Ramos (cell line): ENCODE results near the gene SLC41A2.
"Not testable (repeated sequence)": the region's sequence is repeated elsewhere in the genome, so short reads cannot be mapped to it uniquely, and the experiment has no call there.

ENCODE experiments used
- in situ Hi-C: fragments of 300-500 bp; cut with MboI; formaldehyde crosslinking; loops from one replicate; pipeline ENCODE4 v1.14.3; 2022; ENCODE audit warnings: low sequenced_read_pairs; ENCODE audit not compliant: unreplicated experiment

Gene SLC41A2

DNA sequence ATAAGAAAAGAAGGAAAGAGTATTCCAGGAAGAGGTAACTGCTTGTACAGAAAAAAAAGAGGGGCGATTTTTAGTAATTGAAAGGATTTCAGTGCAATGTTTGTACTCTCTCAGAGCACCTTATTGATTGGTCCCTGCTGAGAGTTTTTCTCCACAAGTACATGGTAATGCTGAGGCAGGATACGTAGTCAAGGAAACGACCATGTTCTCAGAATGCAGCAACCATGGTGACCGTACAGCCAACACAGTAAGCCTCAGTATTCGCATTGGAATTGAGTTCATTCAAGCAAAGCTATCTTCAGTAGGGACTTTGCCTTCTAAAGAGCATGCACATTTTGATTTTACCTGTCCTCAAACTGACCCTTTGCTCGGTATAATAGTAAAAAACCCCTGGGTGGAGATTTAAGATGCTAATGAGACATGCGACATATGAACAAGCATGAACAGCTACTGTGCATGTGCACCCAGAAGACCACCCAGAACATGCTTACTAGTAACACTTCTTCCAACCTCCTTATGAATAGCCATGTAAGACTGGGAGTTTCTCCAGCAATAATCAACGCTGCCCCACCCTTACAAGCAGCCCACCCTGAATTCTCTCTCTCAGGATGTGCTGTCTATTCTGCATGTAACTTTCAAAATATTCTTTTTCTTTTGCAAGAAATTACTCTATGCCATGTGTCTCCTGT lies 6.2 kb upstream of the SLC41A2 start:
- in situ Hi-C loops: no loop called here

DNA sequence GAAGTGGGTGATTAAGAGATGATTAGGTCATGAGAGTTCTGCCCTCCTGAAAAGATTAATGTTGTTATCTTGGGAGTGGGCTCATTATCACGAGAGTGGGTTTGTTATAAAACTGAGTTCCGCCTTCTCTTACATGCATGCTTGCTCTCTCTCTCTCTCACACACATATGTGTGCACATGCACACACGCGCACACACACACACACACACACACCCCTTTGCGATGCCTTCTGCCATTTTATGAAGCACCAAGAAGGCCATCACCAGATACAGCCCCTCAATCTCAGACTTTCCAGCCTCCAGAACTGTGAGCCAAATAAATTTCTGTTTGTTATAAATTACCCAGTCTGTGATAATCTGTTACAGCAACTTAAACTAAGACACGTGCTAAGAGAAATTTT lies 5.7 kb upstream of the SLC41A2 start:
- in situ Hi-C loops: no loop called here

DNA sequence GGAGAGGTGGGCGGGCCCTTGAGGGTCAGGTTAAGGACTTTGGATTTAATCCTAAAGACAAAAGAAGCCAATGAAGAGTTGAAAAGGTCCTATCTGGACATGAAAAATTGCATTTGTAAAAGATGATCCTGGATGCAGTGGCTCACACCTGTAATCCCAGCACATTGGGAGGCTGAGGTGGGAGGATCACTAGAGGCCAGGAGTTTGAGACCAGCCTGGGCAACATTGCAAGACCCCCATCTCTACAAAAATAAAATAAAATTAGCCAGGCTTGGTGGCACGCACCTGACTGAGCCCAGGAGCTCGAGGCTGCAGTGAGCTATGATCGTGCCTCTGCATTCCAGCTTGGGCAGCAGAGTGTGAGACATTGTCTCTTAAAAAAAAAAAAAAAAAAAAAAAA lies 2.4 kb upstream of the SLC41A2 start:
- in situ Hi-C loops: no loop called here

DNA sequence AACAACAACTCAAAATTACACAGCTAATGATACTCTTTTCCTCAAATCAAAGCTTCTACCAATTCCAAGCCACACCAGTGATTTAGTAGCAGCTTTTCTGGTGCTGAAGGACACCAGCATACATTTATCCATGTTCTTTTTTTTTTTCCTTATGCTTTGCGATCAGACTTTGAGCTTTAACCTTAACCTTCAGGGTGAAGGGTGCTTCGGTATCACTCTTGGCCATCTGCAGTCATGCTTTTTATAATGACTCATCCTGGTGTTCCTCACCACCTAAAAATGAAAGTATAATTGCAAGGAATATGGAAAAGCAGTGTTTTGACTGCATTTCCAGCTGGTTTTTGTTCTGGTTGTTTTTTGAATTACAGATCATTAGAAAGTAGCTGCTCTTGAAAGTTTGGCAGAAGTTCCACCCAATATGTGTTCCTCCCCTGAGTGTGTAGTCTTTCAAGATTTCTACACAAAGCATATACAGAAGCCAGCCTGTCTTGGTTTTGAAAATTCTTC lies 1.3 kb upstream of the SLC41A2 start:
- in situ Hi-C loops: no loop called here

DNA sequence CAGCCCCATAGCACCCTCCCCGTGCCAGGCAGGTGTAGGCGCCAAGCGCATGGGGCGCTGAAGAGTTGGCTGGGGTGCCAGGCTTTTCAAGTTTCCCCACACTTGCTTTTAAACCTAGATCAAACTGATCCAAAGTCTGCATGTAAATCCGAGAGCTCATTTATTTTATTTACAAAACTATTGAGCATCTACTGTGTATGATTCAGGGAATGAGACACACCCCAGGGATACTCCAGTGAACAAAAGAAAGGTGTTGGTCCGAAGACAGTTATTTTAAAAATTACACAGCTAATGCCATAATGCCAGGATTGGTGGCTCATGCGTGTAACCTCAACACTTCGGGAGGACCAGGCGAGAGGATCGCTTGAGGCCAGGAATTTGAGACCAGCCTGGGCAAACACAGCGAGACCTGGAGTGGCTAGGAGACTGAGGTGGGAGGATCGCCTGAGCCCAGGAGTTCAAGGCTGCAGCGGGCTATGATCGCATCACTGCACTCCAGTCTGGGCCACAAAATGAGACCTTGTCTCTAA lies 780 bp upstream of the SLC41A2 start:
- in situ Hi-C loops: no loop called here

DNA sequence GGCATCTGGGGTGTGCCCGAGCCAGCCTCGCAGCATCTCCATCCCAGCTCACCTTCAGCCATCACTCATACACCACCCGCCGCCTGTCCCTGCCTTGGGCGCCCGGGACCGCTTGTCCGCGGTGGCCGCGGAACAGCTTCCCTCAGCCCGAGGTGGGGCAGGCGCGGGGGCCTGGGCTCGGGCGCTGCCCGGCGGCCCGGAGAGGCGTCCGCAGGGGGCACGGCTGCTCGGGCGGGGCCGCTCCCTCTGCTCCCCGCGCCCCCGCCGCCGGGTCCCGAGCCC lies 430 bp downstream of the SLC41A2 start:
- in situ Hi-C loops: no loop called here

DNA sequence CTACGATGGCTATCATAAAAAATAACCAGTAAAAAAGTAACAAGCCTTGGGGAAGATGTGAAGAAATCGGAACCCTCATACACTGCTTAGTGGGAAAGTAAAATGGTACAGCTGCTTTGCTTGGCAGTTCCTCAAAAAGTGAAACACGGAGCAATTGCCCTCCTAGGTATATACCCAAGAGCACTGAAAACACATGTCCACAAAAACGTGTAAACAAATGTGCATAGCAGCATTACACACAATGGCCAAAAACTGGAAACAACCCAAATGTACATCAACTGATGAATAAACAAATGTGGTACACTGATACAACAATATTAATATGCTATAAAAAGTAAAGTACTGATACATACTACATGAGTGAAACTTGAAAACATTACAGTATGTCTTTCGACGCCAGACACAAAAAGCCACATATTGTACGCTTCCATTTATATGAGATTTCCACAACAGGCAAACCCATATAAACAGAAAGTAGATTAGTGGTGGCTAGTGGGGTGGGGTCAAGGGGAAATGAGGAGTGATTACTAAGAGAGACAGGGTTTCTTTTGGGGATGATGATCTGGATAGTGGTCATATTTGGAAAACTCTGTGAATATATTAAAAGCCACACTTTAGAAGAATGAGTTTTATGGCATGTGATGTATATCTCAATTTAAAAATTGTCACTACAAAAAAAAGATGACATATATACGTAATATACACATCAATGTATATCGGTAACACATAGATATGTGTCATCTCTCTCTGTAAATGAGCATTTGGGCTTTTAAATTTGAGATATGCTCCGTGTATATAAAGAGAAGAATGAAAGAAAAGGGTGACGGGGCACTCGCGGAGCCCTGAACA lies 996 bp downstream of the SLC41A2 start:
- in situ Hi-C loops: no loop called here

DNA sequence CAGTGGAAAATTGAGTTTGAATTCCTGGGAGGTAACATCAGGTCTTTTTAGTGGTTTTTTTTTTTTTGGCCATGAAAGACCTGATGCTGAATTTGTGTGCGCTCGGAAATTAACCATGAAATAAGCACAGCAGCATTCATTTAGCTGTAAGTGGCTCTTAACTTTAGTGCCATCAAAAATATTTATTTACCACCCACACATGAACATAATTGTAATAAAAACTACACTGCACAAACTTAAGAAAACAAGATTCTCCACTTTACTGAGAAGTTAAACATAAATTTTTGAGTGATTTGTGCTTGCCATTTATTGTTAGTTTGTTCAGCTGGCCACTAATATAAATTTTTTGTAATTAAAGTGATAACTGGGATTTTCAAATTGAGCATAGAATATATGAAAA lies 2.4 kb downstream of the SLC41A2 start:
- in situ Hi-C loops: no loop called here

DNA sequence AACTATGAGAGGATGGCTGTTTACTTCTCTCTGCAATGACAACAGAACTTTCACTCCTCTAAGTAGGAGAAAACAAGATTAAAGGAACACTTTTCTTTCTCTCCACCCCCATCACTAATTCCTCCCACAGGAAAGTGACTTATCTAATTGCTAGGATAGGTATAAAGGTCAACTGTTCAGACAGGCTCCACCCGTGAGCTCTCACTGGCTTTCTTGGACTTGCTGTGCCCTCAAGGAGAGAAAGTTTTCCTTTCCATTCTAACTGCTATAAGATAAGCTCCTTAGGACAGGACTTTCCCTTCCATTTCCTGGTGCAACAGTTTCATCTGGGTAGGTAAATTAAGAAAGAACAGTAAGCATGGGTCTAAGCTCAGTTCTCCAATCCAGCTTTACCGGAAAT lies 4.8 kb downstream of the SLC41A2 start:
- in situ Hi-C loops: no loop called here

DNA sequence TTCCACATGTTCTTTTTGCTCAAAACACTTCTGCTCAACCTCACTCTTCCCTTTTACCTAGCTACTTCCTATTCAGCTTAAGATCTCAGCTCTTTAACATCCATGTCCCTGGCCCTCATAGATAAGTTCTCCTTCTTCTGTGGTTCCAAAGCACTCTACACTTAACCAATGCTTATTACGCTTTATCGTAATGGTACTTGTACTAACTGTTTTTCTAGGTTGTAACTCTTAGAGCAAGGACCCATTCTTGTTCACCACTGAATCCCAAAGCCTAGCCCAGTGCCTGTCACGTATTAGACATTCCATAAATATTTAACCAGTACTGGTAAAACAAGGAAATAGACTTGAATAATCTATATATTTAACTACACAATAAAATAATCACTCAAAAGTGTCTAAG lies 5.3 kb downstream of the SLC41A2 start:
- in situ Hi-C loops: no loop called here

DNA sequence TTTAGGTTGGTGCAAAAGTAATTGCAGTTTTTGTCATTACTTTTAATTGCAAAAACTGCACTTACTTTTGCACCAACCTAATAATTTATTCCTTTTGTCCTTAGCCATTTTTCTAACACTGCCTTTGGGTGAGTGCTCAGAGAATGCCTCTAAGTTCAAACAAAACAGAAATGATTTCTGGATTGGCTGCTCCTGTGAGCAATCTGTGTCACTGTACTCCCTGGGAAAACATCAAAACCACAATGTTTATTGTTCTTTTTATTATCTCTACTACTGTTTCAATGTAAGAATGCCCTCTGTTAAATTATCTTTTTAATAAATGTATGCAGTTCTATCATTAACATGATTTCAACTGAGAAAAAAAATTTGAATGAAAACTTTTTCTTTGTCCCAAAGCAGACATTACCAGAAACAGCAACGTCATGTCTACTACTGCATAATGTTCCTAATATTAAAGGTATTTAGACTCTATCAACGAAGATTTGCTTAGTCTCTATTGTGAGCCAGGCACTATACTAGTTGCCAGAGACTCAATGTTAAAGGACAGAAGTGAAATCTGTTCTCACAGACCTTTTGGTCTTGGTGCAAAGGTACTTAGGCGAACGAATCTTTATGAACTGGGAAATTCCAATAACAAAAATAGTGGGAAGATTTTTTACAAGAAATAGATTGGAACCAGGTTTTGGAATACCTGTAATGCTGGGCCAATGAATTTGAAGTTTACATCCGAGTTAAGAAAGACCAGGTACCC lies 6.2 kb downstream of the SLC41A2 start:
- in situ Hi-C loops: no loop called here

DNA sequence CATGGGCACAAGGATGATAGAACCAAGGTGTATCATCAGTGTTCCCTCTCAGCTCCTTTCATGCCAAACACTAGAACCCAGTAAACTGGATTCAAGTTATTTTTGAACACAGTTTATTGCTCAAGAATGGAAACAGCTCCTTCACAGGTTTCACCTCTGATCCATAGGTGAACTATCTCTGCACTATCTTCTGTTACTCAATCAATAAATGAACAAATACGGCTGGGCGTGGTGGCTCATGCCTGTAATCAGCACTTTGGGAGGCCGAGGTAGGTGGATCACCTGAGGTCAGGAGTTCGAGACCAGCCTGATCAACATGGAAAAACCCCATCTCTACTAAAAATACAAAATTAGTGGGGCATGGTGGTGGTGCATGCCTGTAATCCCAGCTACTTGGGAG lies 9.4 kb downstream of the SLC41A2 start:
- in situ Hi-C loops: not testable (repeated sequence)

DNA sequence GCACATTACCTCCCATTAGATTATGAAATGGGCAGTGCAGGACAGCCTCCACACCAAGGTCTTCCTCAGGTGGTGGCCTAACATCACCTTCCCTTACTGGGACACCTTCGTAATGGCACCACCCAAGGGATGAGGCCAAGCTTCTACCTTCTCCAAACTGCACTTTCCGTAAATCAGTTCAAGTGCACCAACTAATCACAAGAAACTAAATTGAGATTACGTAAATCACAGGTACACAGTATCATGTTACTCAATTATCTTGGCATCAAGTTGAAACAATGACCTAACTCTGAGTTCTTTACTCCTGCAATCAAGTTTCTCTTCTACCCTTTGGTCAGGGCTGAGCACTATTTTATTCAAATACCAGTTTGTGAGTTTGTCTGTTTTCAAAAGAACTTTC lies 13.8 kb downstream of the SLC41A2 start:
- in situ Hi-C loops: no loop called here

DNA sequence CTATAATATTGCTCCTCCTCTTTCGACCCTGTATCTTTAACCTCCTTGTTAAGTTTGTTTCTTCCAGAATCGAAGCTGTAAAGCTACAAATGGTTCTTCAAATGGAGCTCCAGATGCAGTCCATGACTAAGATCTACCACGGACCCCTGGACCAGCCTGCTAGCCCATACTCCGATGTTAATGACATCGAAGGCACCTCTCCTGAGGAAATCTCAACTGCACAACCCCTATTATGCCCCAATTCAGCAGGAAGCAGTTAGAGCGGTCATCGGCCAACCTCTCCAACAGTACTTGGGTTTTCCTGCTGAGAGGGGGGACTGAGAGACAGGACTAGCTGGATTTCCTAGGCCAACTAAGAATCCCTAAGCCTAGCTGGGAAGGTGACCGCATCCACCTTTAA lies 14.7 kb downstream of the SLC41A2 start:
- in situ Hi-C loops: not testable (repeated sequence)

DNA sequence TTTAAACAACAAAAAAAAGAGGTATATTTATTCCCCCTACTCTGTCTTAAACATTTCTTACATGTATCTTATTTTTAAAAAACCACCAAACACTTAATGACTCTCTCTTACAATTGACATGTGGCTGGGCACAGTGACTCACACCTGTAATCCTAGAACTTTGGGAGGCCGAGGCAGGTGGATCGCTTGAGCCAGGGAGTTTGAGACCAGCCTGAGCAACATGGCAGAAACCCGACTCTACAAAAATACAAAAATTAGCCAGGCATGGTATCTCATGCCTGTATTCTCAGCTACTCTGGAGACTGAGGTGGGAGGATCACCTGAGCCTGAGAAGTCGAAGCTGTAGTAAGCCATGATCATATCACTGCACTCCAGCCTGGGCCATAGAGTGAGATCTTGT lies 16.0 kb downstream of the SLC41A2 start:
- in situ Hi-C loops: no loop called here

DNA sequence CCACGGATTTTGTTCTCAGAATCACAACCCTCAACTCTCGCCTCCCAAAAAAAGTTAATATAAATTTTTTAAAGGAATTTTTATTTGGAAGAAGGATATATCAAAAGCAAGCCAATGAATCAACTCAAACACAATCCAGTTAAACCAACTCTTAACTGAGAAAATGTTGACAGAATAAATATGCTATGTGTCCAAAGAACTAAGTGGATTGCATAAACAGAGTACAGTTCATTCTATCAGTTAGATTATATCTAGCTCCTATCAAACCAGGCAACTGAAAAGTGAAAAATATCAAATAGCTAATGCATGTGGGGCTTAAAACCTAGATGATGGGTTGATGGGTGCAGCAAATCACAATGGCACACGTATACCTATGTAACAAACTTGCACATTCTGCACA lies 16.6 kb downstream of the SLC41A2 start:
- in situ Hi-C loops: no loop called here

DNA sequence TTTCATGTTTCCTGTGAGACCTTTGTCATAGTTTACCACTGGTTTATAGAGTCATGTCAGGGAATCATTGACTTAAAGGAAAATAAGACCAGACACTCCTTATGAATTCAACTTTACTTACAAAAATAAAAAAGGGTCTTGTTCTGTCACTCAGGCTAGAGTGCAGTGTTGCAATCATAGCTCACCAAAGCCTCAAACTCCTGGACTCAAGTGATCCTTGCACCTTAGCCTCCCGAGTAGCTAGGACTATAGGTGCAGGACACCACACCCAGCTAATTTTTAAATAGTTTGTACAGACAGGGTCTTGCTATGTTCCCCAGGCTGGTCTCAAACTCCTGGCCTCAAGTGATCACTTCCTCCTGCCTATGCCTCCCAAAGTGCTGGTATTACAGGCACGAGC lies 19.0 kb downstream of the SLC41A2 start:
- in situ Hi-C loops: no loop called here

DNA sequence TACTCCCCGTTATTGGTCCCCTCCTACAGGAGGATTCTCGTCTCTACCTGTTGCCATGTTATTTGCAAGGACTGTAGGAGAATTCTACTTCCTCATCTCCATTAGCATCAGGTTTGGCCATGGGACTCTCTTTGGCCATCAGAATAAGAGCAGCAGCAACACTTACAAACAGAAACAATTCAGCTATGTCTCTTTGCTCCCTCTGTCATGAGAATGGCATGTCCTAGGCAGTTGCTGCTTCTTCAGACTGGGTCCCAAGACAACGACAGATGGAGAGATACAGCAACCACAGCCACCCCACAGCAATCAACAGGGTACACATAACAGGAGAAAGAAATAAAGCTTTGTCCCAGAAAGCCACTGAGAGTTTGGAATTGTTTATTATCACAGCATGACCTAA lies 19.7 kb downstream of the SLC41A2 start:
- in situ Hi-C loops: no loop called here

DNA sequence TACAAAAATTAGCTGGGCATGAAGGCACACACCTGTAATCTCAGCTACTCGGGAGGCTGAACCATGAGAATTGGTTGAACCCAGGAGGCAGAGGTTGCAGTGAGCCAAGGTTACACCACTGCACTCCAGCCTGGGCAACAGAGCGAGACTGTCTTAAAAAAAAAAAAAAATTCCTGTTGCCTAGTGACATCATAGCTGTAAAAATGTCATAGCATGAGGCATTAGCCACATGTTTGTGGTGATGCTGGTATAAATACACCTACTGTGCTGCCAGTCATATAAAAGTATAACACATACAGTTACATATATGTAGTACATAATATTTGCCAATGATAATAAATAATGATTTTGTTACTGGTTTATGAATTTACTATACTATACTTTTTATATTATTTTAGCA lies 22.2 kb downstream of the SLC41A2 start:
- in situ Hi-C loops: no loop called here

DNA sequence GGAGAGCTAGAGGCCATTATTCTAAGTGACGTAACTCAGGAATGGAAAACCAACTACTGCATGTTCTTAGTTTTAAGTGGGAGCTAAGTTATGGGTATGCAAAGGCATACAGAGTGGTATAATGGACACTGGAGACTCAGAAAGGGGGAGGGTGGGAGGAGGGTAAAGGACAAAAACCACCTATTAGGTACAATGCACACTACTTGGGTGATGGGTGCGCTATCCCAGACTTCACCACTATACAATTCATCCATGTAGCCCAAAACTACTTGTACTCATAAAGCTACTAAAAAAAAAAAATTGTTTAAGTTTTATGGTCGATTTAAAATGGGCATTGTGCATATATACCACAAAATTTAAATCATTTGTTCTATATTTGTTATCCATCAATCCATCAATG lies 24.3 kb downstream of the SLC41A2 start:
- in situ Hi-C loops: no loop called here

DNA sequence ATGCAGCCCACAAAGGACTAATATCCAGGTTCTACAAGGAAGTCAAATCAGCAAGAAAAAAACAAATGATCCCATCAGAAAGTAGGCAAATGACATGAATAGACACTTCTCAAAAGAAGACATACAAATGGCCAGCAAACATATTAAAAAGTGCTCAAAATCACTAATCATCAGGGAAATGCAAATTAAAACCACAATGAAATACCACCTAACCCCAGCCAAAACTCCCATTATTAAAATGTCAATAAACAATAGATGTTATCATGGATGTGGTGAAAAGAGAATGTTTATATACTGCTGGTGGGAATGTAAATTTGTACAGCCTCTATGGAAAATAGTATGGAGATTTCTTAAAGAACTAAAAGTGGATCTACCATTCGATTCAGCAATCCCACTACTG lies 25.0 kb downstream of the SLC41A2 start:
- in situ Hi-C loops: no loop called here
